Thyroid gland (tissue), 4 donors: ENCODE measurements around the gene CAPN5.

Source experiments
- CTCF ChIP-seq, 6 experiments: fragments of 200-600 bp in 3 of 6; fragments of 450-650 bp in 3 of 6; sonication (generic) in 3 of 6; IDR thresholded peaks; one replicate each; pipeline ENCODE4 v1.5.1; 2016 to 2019; ENCODE audit warnings: antibody characterized with exemption in 6 of 6, mild to moderate bottlenecking in 2 of 6, inconsistent platforms in 1 of 6, moderate library complexity in 1 of 6
- POLR2A ChIP-seq, 2 donors: fragments of 450-650 bp; IDR thresholded peaks; one replicate each; pipeline ENCODE4 v1.6.1; 2017; ENCODE audit warnings: antibody characterized with exemption in 2 of 2, mild to moderate bottlenecking in 2 of 2, moderate library complexity in 1 of 2

- no peak for TF ChIP-seq CTCF (IDR thresholded peaks at IDR 0.05)
- no peak for TF ChIP-seq POLR2A (IDR thresholded peaks at IDR 0.05)
Observed at GRCh38 chr11:77159937-77160495, 93.2 kb downstream of the CAPN5 start.
